OCI-LY3 (cell line): Measurements from ENCODE around the gene AFF1.

Experiments
- CTCF ChIP-seq: fragments of 200-600, 300-600 bp; sonication (generic); IDR thresholded peaks from 2 replicates; pipeline ENCODE4 v1.5.1; 2014; ENCODE audit warnings: antibody characterized with exemption, low read length, low read depth
- EZH2phosphoT487 ChIP-seq: fragments of 200-600 bp; shearing (Covaris generic); IDR thresholded peaks from 2 replicates; pipeline ENCODE4 v1.6.1; 2018; ENCODE audit warnings: antibody characterized with exemption, mixed run types, low read depth

GRCh38 chr4:87132035-87132434 is 197.2 kb downstream of the AFF1 start:
- no peak for TF ChIP-seq CTCF
- TF ChIP-seq EZH2phosphoT487: no peak
